CD14-positive monocyte (primary cell): ENCODE data around the gene PCK2. TPM values are rescaled to one million over a fixed set of nuclear protein-coding genes. Genes with fewer than 3 reads are reported as not detected.

ENCODE experiments used
- DNase-seq, 3 donors: peaks; one replicate each; pipeline ENCODE4 v3.0.0-alpha.2; 2011 to 2022
- H2AFZ ChIP-seq: 2 replicates; pipeline ENCODE4 v1.6.0; 2012; ENCODE audit warnings: mild to moderate bottlenecking, low read depth, low read length, inconsistent platforms; ENCODE audit not compliant: insufficient read depth, poor library complexity, severe bottlenecking
- H3K27ac ChIP-seq, 2 donors: 1 replicate in 1 of 2; 2 replicates in 1 of 2; pipeline ENCODE4 v1.5.1; 2012 to 2013; ENCODE audit warnings: low read length in 2 of 2, control low read depth in 1 of 2, inconsistent platforms in 1 of 2, low read depth in 1 of 2, mild to moderate bottlenecking in 1 of 2
- H3K27me3 ChIP-seq, 2 donors: one replicate each; pipeline versions ENCODE4 v1.6.0 to v1.6.1; 2011 to 2013; ENCODE audit warnings: low read length in 2 of 2; ENCODE audit not compliant: control insufficient read depth in 2 of 2, insufficient read depth in 2 of 2
- H3K36me3 ChIP-seq, 2 donors: replicated peaks in 1 of 2; 1 replicate in 1 of 2; 2 replicates in 1 of 2; pipeline versions ENCODE4 v1.5.1 to v1.6.1; 2012 to 2013; ENCODE audit warnings: low read length in 2 of 2, control low read depth in 1 of 2, inconsistent platforms in 1 of 2, mild to moderate bottlenecking in 1 of 2; ENCODE audit not compliant: insufficient read depth in 2 of 2, control insufficient read depth in 1 of 2
- H3K4me1 ChIP-seq, 2 donors: 1 replicate in 1 of 2; 2 replicates in 1 of 2; pipeline versions ENCODE4 v1.5.1 to v1.6.1; 2012 to 2013; ENCODE audit warnings: low read length in 2 of 2, control low read depth in 1 of 2, inconsistent platforms in 1 of 2, mild to moderate bottlenecking in 1 of 2, moderate library complexity in 1 of 2; ENCODE audit not compliant: insufficient read depth in 2 of 2, control insufficient read depth in 1 of 2
- H3K4me2 ChIP-seq: replicated peaks from 2 replicates; pipeline ENCODE3; 2012; ENCODE audit warnings: low read length, moderate library complexity, mild to moderate bottlenecking; ENCODE audit not compliant: poor library complexity, severe bottlenecking; ENCODE audit errors: extremely low read depth
- H3K4me3 ChIP-seq, 3 experiments: fragments of 200-600 bp in 1 of 3; sonication (generic) in 1 of 3; replicated peaks in 1 of 3; 1 replicate in 2 of 3; 2 replicates in 1 of 3; pipeline ENCODE4 v1.5.1; 2011 to 2013; ENCODE audit warnings: low read length in 3 of 3, mild to moderate bottlenecking in 3 of 3, control low read depth in 2 of 3, low read depth in 2 of 3, inconsistent platforms in 1 of 3, moderate library complexity in 1 of 3
- H3K79me2 ChIP-seq: 2 replicates; pipeline ENCODE4 v1.6.0; 2012; ENCODE audit warnings: mild to moderate bottlenecking, control low read depth, inconsistent platforms, low read length, moderate library complexity; ENCODE audit not compliant: insufficient read depth
- H3K9ac ChIP-seq: 2 replicates; pipeline ENCODE4 v1.6.0; 2017; ENCODE audit warnings: low read length, mild to moderate bottlenecking; ENCODE audit not compliant: insufficient read depth, poor library complexity, severe bottlenecking
- H3K9me3 ChIP-seq, 2 donors: replicated peaks in 1 of 2; 1 replicate in 1 of 2; 2 replicates in 1 of 2; pipeline versions ENCODE4 v1.5.1 to v1.6.1; 2012 to 2013; ENCODE audit warnings: low read length in 2 of 2, control low read depth in 1 of 2; ENCODE audit not compliant: control insufficient read depth in 1 of 2, insufficient read depth in 1 of 2
- H4K20me1 ChIP-seq: 2 replicates; pipeline ENCODE4 v1.6.0; 2012; ENCODE audit warnings: mild to moderate bottlenecking, low read length, control low read depth, moderate library complexity; ENCODE audit not compliant: insufficient read depth
- H3K27ac Mint-ChIP-seq, 7 donors: one replicate each; pipeline ENCODE4 v1.8.0; 2020; ENCODE audit warnings: mild to moderate bottlenecking in 7 of 7, mixed read lengths in 7 of 7, moderate library complexity in 6 of 7, inconsistent platforms in 2 of 7
- H3K27me3 Mint-ChIP-seq, 3 donors: one replicate each; pipeline ENCODE4 v1.8.0; 2021 to 2022; ENCODE audit warnings: low read depth in 3 of 3, mild to moderate bottlenecking in 3 of 3, mixed read lengths in 3 of 3, moderate library complexity in 3 of 3, inconsistent platforms in 1 of 3
- H3K36me3 Mint-ChIP-seq, 2 donors: one replicate each; pipeline ENCODE4 v1.8.0; 2020; ENCODE audit warnings: mixed read lengths in 2 of 2, inconsistent platforms in 1 of 2, mild to moderate bottlenecking in 1 of 2
- H3K4me1 Mint-ChIP-seq: one replicate; pipeline ENCODE4 v1.8.0; 2020; ENCODE audit warnings: mild to moderate bottlenecking, mixed read lengths
- H3K4me3 Mint-ChIP-seq, 2 donors: one replicate each; pipeline ENCODE4 v1.8.0; 2020; ENCODE audit warnings: mild to moderate bottlenecking in 2 of 2, mixed read lengths in 2 of 2, moderate library complexity in 1 of 2
- H3K9me3 Mint-ChIP-seq, 7 donors: one replicate each; pipeline ENCODE4 v1.8.0; 2020 to 2022; ENCODE audit warnings: mixed read lengths in 7 of 7, mild to moderate bottlenecking in 6 of 7, moderate library complexity in 6 of 7, inconsistent platforms in 2 of 7
- CTCF ChIP-seq: fragments of 200-600 bp; IDR thresholded peaks from one replicate; pipeline ENCODE4 v1.8.0; 2022; ENCODE audit warnings: antibody characterized with exemption, mild to moderate bottlenecking
- WGBS: methylation state at CpG from one replicate; pipeline ENCODE4 v1.1.5; 2013; ENCODE audit warnings: missing lambda C conversion rate; ENCODE audit not compliant: insufficient coverage; 5-methylcytosine and 5-hydroxymethylcytosine counted together
- intact Hi-C, 2 donors: fragments of 100-400 bp; cut with micrococcal nuclease; formaldehyde crosslinking; loops; one replicate each; pipeline versions ENCODE4 v1.15.0 to v1.15.1; 2023
- polyA plus RNA-seq, 3 donors: library from polyadenylated mRNA; depleted of rRNA in 1 of 3; unstranded in 2 of 3; stranded (reverse) in 1 of 3; fragments of 300-500 nt in 2 of 3; fragments of >200 nt in 1 of 3; fragmentation: Illumina TruSeq in 2 of 3; gene quantifications; 1 replicate in 2 of 3; 2 replicates in 1 of 3; pipeline ENCODE4 v1.2.3, GENCODE V29; 2012 to 2021

PCK2 gene
- polyA plus RNA-seq, 3 donors: 29.9 to 34.2 (median 31.3) TPM

- H3K27me3 ChIP-seq: no peaks in the 10 kb centered on the region
- H3K4me3 ChIP-seq: peak overlapping the region; percentile 55 to 90 (median 87)
- peaks cover 24% of the 10 kb centered on the region for H3K79me2 ChIP-seq
- 9% methylated on average over 12 of the region's 15 CpGs for WGBS
- no peak for TF ChIP-seq CTCF
- Mint-ChIP-seq H3K4me1 (peaks cover 25% of the 10 kb centered on the region), H3K27ac (peak overlapping the region; percentile 98 to 99 (median 99)), H3K27me3 (peaks cover 0 to 3% (median 2%) of the 10 kb centered on the region in 3 donors), H3K4me3 (peak overlapping the region; percentile 89 to 95), H3K36me3 (peaks cover 18 to 25% of the 10 kb centered on the region in 2 donors), H3K9me3 (peaks cover 0 to 2% (median 0%) of the 10 kb centered on the region in 7 donors)
- DNase-seq: no peak
- peak overlapping the region; percentile 86 for H2AFZ ChIP-seq
- intact Hi-C loops: loop anchor here in 1 of 2 donors (10.0 kb wide), 2 partner anchors 181 to 1189 kb away; partner anchors contain the start of genes DHRS1, NOP9 and PRMT5
- peak overlapping the region; percentile 99 to 100 for H3K27ac ChIP-seq
- H3K4me2 ChIP-seq: peak overlapping the region; percentile 94
- peaks cover 17 to 23% of the 10 kb centered on the region in 2 donors for H3K36me3 ChIP-seq
- H4K20me1 ChIP-seq: no peaks in the 10 kb centered on the region
- peaks cover 24 to 34% of the 10 kb centered on the region in 2 donors for H3K4me1 ChIP-seq
- peak overlapping the region; percentile 93 for H3K9ac ChIP-seq
- H3K9me3 ChIP-seq: no peaks in the 10 kb centered on the region
Measured at GRCh38 chr14:24113379-24113800, 19.3 kb downstream of the PCK2 start.

DNA sequence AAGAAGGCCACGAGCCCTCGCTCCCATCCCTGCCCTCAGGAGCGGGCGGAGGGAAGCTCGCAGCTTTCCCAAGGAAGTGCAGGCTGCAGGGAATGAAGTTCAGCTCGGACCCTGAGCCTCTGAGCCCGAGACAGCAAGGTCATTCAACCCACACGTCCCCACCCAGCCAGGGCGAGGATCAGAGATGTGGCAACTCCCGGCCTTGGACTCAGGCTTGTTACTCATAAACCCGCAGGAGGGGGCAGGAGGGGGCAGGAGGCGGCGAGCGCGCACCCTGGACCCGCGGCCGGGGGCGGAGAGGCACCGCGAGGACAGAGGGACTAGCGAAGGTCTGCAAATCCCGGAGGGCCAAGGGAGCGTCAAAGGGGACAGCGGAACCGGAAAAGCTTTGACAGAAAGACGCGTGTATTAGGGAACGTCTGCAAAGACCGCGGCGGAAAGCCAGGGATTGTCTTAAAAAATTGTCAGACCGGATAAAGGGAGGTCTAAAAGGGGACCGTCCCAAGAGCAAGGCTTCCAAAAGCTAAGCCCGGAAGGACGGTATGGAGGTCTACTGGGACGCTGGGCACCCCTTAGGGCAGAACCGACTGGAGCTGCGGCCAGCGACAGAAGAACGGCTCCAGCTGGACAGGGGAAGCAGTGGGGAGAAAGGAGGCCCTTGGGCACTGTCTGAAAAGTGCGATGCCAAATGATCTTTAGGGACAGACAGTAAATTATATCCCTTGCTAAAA, 19.9 kb downstream of the PCK2 start:
- Mint-ChIP-seq H3K27ac (peak overlapping the region; percentile 98 to 99 (median 99)), H3K4me3 (peak overlapping the region; percentile 89 to 95)

More for the DNA sequence above, 19.9 kb downstream of the PCK2 start:
- H3K9me3 Mint-ChIP-seq: peaks cover 0 to 2% (median 0%) of the 10 kb centered on the region in 7 donors
- peaks cover 0 to 3% (median 2%) of the 10 kb centered on the region in 3 donors for H3K27me3 Mint-ChIP-seq
- no peaks in the 10 kb centered on the region for H3K27me3 ChIP-seq
- H3K4me3 ChIP-seq: peak overlapping the region; percentile 55 to 90 (median 87)
- no peaks in the 10 kb centered on the region for H3K9me3 ChIP-seq
- H3K27ac ChIP-seq: peak overlapping the region; percentile 99 to 100
- DNase-seq: peak; percentile 88 to 94 (median 91)
- H3K9ac ChIP-seq: peak overlapping the region; percentile 93
- H2AFZ ChIP-seq: peak overlapping the region; percentile 86
- peaks cover 23 to 31% of the 10 kb centered on the region in 2 donors for H3K36me3 Mint-ChIP-seq
- intact Hi-C loops: loop anchor here in 1 of 2 donors (1.0 to 10.0 kb wide), 3 partner anchors 33 to 1189 kb away; partner anchors contain the start of genes DHRS1, NOP9, PRMT5 and RNF31
- H3K79me2 ChIP-seq: peaks cover 24% of the 10 kb centered on the region
- peaks cover 19% of the 10 kb centered on the region for H3K4me1 Mint-ChIP-seq
- H3K4me1 ChIP-seq: peaks cover 21 to 28% of the 10 kb centered on the region in 2 donors
- no peaks in the 10 kb centered on the region for H4K20me1 ChIP-seq
- peak overlapping the region; percentile 94 for H3K4me2 ChIP-seq
- WGBS: under 1% methylated on average over 37 of the region's 42 CpGs
- peaks cover 23 to 29% of the 10 kb centered on the region in 2 donors for H3K36me3 ChIP-seq
- no peak for TF ChIP-seq CTCF
